ENCODE results near the gene GPC6. TPM values are rescaled to one million over a fixed set of nuclear protein-coding genes. Genes with fewer than 3 reads are reported as not detected.

Gene GPC6
- total RNA-seq, 1 donor from 2014 or later, result 63.0 TPM

DNA sequence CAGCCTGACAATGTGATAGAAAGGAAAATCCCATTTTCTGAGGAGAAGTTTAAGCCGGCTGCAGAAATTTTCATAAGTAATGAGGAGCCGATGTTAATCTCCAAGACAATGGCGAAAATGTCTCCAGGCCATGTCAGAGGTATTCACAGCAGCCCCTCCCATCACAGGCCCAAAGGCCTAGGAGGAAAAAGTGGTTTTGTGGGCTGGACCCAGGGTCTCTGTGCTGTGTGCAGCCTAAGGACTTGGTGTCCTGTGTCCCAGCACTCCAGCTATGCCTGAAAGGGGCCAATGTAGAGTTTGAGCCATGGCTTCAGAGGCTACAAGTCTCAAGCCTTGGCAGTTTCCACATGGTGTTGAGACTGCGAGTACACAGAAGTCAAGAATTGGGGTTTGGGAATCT lies 32.9 kb upstream of the GPC6 start:
- H3K4me1 Mint-ChIP-seq (ENCODE audit: low read depth, unreplicated experiment), result no peaks in the 10 kb centered on the region
- no peaks in the 10 kb centered on the region for H3K27me3 Mint-ChIP-seq (ENCODE audit: low read depth, unreplicated experiment)
- H3K9me3 Mint-ChIP-seq (ENCODE audit: unreplicated experiment), result peaks cover 25% of the 10 kb centered on the region
- Histone ChIP-seq H4K20me1 (ENCODE audit: insufficient read depth, low read length) (no peaks in the 10 kb centered on the region), H3K4me1 (ENCODE audit: insufficient read depth, low read length) (no peaks in the 10 kb centered on the region), H2AFZ (ENCODE audit: low read depth, low read length) (no peak overlapping the region), H3K4me2 (ENCODE audit: low read length) (no peak overlapping the region), H3K4me3 (ENCODE audit: insufficient read depth, low read depth, low read length) (no peak overlapping the region), H3K9ac (ENCODE audit: low read length) (no peak overlapping the region), H3K79me2 (ENCODE audit: insufficient read depth, low read length) (no peaks in the 10 kb centered on the region), H3K36me3 (ENCODE audit: insufficient read depth, low read length) (no peaks in the 10 kb centered on the region), H3K9me3 (ENCODE audit: insufficient read depth, low read depth, low read length) (peaks cover 7% of the 10 kb centered on the region), H3K27me3 (ENCODE audit: insufficient read depth, low read length) (no peaks in the 10 kb centered on the region), H3K27ac (ENCODE audit: low read depth, low read length) (no peak overlapping the region)
- H3K27ac Mint-ChIP-seq (ENCODE audit: unreplicated experiment), result no peak overlapping the region
- DNase-seq (ENCODE audit: low read depth) (no peak), FAIRE-seq (no peak)
- no peak overlapping the region for H3K4me3 Mint-ChIP-seq (ENCODE audit: unreplicated experiment)
- H3K36me3 Mint-ChIP-seq (ENCODE audit: low read depth, unreplicated experiment), result peaks cover 5% of the 10 kb centered on the region
- TF ChIP-seq EZH2 (IDR thresholded peaks at IDR 0.05; ENCODE audit: insufficient read depth, low read length), result no peak
- TF ChIP-seq, protein P1, sequence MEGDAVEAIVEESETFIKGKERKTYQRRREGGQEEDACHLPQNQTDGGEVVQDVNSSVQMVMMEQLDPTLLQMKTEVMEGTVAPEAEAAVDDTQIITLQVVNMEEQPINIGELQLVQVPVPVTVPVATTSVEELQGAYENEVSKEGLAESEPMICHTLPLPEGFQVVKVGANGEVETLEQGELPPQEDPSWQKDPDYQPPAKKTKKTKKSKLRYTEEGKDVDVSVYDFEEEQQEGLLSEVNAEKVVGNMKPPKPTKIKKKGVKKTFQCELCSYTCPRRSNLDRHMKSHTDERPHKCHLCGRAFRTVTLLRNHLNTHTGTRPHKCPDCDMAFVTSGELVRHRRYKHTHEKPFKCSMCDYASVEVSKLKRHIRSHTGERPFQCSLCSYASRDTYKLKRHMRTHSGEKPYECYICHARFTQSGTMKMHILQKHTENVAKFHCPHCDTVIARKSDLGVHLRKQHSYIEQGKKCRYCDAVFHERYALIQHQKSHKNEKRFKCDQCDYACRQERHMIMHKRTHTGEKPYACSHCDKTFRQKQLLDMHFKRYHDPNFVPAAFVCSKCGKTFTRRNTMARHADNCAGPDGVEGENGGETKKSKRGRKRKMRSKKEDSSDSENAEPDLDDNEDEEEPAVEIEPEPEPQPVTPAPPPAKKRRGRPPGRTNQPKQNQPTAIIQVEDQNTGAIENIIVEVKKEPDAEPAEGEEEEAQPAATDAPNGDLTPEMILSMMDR (IDR thresholded peaks at IDR 0.05; ENCODE audit: insufficient read depth, low read depth, low read length), result no peak

DNA sequence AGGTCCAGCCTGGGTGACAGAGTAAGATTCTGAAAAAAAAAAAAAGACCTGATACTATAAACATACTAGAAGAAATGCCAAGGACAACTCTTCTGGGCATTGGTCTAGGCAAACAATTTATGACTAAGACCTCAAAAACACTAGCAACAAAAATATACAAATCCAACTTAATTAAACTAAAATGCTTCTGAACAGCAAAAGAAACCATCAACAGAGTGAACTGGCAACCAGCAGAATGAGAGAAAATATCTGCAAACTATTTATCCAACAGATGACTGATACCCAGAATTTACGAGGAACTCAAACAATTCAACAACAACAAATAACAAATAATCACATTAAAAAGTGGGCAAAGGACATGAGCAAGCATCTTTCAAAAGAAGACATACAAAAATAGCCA lies 26.8 kb upstream of the GPC6 start:
- Mint-ChIP-seq H3K9me3 (ENCODE audit: unreplicated experiment) (peaks cover 7% of the 10 kb centered on the region), H3K27ac (ENCODE audit: unreplicated experiment) (no peak overlapping the region), H3K4me3 (ENCODE audit: unreplicated experiment) (no peak overlapping the region), H3K4me1 (ENCODE audit: low read depth, unreplicated experiment) (no peaks in the 10 kb centered on the region), H3K36me3 (ENCODE audit: low read depth, unreplicated experiment) (no peaks in the 10 kb centered on the region), H3K27me3 (ENCODE audit: low read depth, unreplicated experiment) (no peaks in the 10 kb centered on the region)
- Histone ChIP-seq H3K4me1 (ENCODE audit: insufficient read depth, low read length) (no peaks in the 10 kb centered on the region), H3K36me3 (ENCODE audit: insufficient read depth, low read length) (no peaks in the 10 kb centered on the region), H3K79me2 (ENCODE audit: insufficient read depth, low read length) (no peaks in the 10 kb centered on the region), H2AFZ (ENCODE audit: low read depth, low read length) (no peak overlapping the region), H3K27me3 (ENCODE audit: insufficient read depth, low read length) (no peaks in the 10 kb centered on the region), H3K9ac (ENCODE audit: low read length) (no peak overlapping the region), H3K4me3 (ENCODE audit: insufficient read depth, low read depth, low read length) (no peak overlapping the region), H4K20me1 (ENCODE audit: insufficient read depth, low read length) (no peaks in the 10 kb centered on the region), H3K4me2 (ENCODE audit: low read length) (no peak overlapping the region), H3K27ac (ENCODE audit: low read depth, low read length) (no peak overlapping the region), H3K9me3 (ENCODE audit: insufficient read depth, low read depth, low read length) (no peaks in the 10 kb centered on the region)
- DNase-seq (ENCODE audit: low read depth) (no peak), FAIRE-seq (no peak)
- TF ChIP-seq EZH2 (IDR thresholded peaks at IDR 0.05; ENCODE audit: insufficient read depth, low read length), result no peak
- TF ChIP-seq, protein P1 (IDR thresholded peaks at IDR 0.05; ENCODE audit: insufficient read depth, low read depth, low read length), result no peak

DNA sequence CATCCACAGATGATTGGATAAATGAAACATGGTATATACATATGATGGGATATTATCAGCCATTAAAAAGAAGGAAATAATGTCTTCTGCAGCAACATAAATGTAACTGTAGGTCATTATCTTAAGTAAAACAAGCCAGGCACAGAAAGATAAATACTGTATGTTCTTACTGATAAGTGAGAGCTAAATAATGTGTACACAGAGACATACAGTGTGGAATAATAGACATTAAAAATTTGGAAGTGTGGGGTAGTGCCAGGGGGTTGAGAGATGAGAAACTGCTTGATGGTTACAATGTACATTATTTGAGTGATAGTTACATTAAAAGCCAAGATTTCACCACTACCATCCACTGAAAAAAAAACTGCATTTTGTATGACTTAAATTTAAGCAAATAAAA lies 26.0 kb upstream of the GPC6 start:
- H3K4me1 Mint-ChIP-seq (ENCODE audit: low read depth, unreplicated experiment), result no peaks in the 10 kb centered on the region
- no peak overlapping the region for H3K27ac ChIP-seq (ENCODE audit: low read depth, low read length)
- H3K4me2 ChIP-seq (ENCODE audit: low read length), result no peak overlapping the region
- no peak overlapping the region for H3K4me3 ChIP-seq (ENCODE audit: insufficient read depth, low read depth, low read length)
- no peak overlapping the region for H3K9ac ChIP-seq (ENCODE audit: low read length)
- no peak for TF ChIP-seq EZH2 (IDR thresholded peaks at IDR 0.05; ENCODE audit: insufficient read depth, low read length)
- TF ChIP-seq, protein P1 (IDR thresholded peaks at IDR 0.05; ENCODE audit: insufficient read depth, low read depth, low read length), result no peak
- no peaks in the 10 kb centered on the region for H3K36me3 ChIP-seq (ENCODE audit: insufficient read depth, low read length)
- DNase-seq (ENCODE audit: low read depth), result no peak
- H3K9me3 Mint-ChIP-seq (ENCODE audit: unreplicated experiment), result peaks cover under 1% of the 10 kb centered on the region
- no peak overlapping the region for H2AFZ ChIP-seq (ENCODE audit: low read depth, low read length)
- H4K20me1 ChIP-seq (ENCODE audit: insufficient read depth, low read length), result no peaks in the 10 kb centered on the region
- H3K27me3 ChIP-seq (ENCODE audit: insufficient read depth, low read length), result no peaks in the 10 kb centered on the region
- H3K9me3 ChIP-seq (ENCODE audit: insufficient read depth, low read depth, low read length), result no peaks in the 10 kb centered on the region
- no peaks in the 10 kb centered on the region for H3K36me3 Mint-ChIP-seq (ENCODE audit: low read depth, unreplicated experiment)
- FAIRE-seq, result no peak
- no peaks in the 10 kb centered on the region for H3K4me1 ChIP-seq (ENCODE audit: insufficient read depth, low read length)
- H3K27ac Mint-ChIP-seq (ENCODE audit: unreplicated experiment), result no peak overlapping the region
- no peaks in the 10 kb centered on the region for H3K79me2 ChIP-seq (ENCODE audit: insufficient read depth, low read length)
- H3K4me3 Mint-ChIP-seq (ENCODE audit: unreplicated experiment), result no peak overlapping the region
- H3K27me3 Mint-ChIP-seq (ENCODE audit: low read depth, unreplicated experiment), result no peaks in the 10 kb centered on the region

Measured in astrocyte (in vitro differentiated cells and primary cell).